SK-N-SH treated with all-trans-retinoic acid at 6 μM for 48 hours (cell line): Measurements from ENCODE around the gene PDE4B.

Experiments
- ATAC-seq: fragments of 200-7000 bp; cut with Tn5 transposase; 3 replicates; pipeline ENCODE4 v1.9.1; 2020; ENCODE audit warnings: mild to moderate bottlenecking, moderate library complexity
- ARNTL ChIP-seq: fragments of 450-650 bp; formaldehyde crosslinking; IDR thresholded peaks from 2 replicates; pipeline ENCODE4 v1.5.0; 2020; ENCODE audit warnings: low read depth, mild to moderate bottlenecking, moderate library complexity, borderline replicate concordance
- BACH2 ChIP-seq: fragments of 250-450 bp; sonication (Bioruptor Pico); IDR thresholded peaks from 2 replicates; pipeline ENCODE4 v1.9.0; 2021; ENCODE audit warnings: mild to moderate bottlenecking, borderline replicate concordance
- GLIS3 ChIP-seq: fragments of 250-450 bp; sonication (Bioruptor Pico); IDR thresholded peaks from 2 replicates; pipeline ENCODE4 v1.5.0; 2020; ENCODE audit warnings: mild to moderate bottlenecking, moderate library complexity
- PPARA ChIP-seq: fragments of 250-450 bp; sonication (Bioruptor Pico); IDR thresholded peaks from 2 replicates; pipeline ENCODE4 v1.5.0; 2020; ENCODE audit warnings: mild to moderate bottlenecking, borderline replicate concordance
- RARB ChIP-seq: fragments of 250-450 bp; sonication (Bioruptor Pico); IDR thresholded peaks from 2 replicates; pipeline ENCODE4 v1.8.0; 2021; ENCODE audit warnings: mild to moderate bottlenecking, moderate library complexity
- SNAI2 ChIP-seq: fragments of 250-450 bp; sonication (Bioruptor Pico); IDR thresholded peaks from 2 replicates; pipeline ENCODE4 v1.5.0; 2020; ENCODE audit warnings: mild to moderate bottlenecking, moderate library complexity
- TCF4 ChIP-seq: fragments of 250-450 bp; sonication (Bioruptor Pico); IDR thresholded peaks from 2 replicates; pipeline ENCODE4 v1.8.0; 2021; ENCODE audit warnings: mild to moderate bottlenecking, moderate library complexity, borderline replicate concordance
- ZC3H10 ChIP-seq: fragments of 250-450 bp; sonication (Bioruptor Pico); IDR thresholded peaks from 2 replicates; pipeline ENCODE4 v1.5.1; 2021; ENCODE audit warnings: mild to moderate bottlenecking, moderate library complexity
- ZFP3 ChIP-seq: fragments of 250-450 bp; sonication (Bioruptor Pico); IDR thresholded peaks from 2 replicates; pipeline ENCODE4 v1.5.0; 2020; ENCODE audit warnings: mild to moderate bottlenecking, moderate library complexity
- ZFP30 ChIP-seq: fragments of 450-650 bp; formaldehyde crosslinking; IDR thresholded peaks from 2 replicates; pipeline ENCODE4 v1.5.0; 2022; ENCODE audit warnings: mild to moderate bottlenecking, moderate library complexity
- ZNF565 ChIP-seq: fragments of 450-650 bp; formaldehyde crosslinking; conservative IDR thresholded peaks from 2 replicates; pipeline ENCODE4 v1.5.0; 2020; ENCODE audit warnings: low read depth, mild to moderate bottlenecking, moderate library complexity
- ZNF70 ChIP-seq: fragments of 450-650 bp; formaldehyde crosslinking; IDR thresholded peaks from 2 replicates; pipeline ENCODE4 v1.5.0; 2020; ENCODE audit warnings: mild to moderate bottlenecking, moderate library complexity
- ZNF8 ChIP-seq: fragments of 450-650 bp; formaldehyde crosslinking; IDR thresholded peaks from 2 replicates; pipeline ENCODE4 v1.5.0; 2020; ENCODE audit warnings: mild to moderate bottlenecking, moderate library complexity
- TF ChIP-seq, protein P1 (sequence below): fragments of 250-450 bp; sonication (Bioruptor Pico); IDR thresholded peaks from 2 replicates; pipeline ENCODE4 v1.8.0; 2020; ENCODE audit warnings: mild to moderate bottlenecking, moderate library complexity, borderline replicate concordance
- TF ChIP-seq, protein P2 (sequence below): fragments of 250-450 bp; sonication (Bioruptor Pico); IDR thresholded peaks from 2 replicates; pipeline ENCODE4 v1.5.1; 2021; ENCODE audit warnings: mild to moderate bottlenecking, moderate library complexity
- TF ChIP-seq, protein P3 (sequence below): fragments of 250-450 bp; sonication (Bioruptor Pico); IDR thresholded peaks from 2 replicates; pipeline ENCODE4 v1.5.0; 2020; ENCODE audit warnings: mild to moderate bottlenecking, moderate library complexity
- TF ChIP-seq, protein P4 (sequence below): fragments of 250-450 bp; sonication (Bioruptor Pico); IDR thresholded peaks from 2 replicates; pipeline ENCODE4 v1.8.0; 2021; ENCODE audit warnings: low read depth, mild to moderate bottlenecking, moderate library complexity, borderline replicate concordance

PDE4B gene

DNA sequence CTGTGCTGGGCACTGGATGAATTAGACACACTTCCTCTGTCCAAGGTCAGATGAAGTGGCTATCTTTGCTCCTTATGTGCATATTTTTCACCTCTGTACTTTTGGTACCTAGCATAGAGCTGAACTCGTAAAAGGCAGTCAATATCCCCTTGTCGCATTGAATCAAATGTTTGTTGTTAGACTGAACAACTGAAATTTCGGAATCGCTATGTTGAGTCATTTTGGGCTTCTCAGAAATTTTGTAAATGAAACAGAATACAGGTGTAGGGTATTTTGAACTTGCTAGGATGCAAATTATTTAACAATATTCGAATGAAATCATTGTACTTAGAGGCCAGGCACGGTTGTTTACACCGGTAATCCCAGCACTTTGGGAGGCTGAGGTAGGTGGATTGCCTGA is 48.0 kb downstream of the PDE4B start:
- TF ChIP-seq BACH2 (CRISPR knock-in tag) (no peak), ARNTL (CRISPR knock-in tag) (no peak), ZFP3 (CRISPR knock-in tag) (no peak), PPARA (CRISPR knock-in tag) (no peak), ZNF565 (CRISPR knock-in tag) (no peak), RARB (CRISPR knock-in tag) (no peak), TCF4 (CRISPR knock-in tag) (no peak), SNAI2 (CRISPR knock-in tag) (no peak), ZNF70 (no peak), ZFP30 (no peak), ZC3H10 (CRISPR knock-in tag) (no peak)
- TF ChIP-seq, protein P1, sequence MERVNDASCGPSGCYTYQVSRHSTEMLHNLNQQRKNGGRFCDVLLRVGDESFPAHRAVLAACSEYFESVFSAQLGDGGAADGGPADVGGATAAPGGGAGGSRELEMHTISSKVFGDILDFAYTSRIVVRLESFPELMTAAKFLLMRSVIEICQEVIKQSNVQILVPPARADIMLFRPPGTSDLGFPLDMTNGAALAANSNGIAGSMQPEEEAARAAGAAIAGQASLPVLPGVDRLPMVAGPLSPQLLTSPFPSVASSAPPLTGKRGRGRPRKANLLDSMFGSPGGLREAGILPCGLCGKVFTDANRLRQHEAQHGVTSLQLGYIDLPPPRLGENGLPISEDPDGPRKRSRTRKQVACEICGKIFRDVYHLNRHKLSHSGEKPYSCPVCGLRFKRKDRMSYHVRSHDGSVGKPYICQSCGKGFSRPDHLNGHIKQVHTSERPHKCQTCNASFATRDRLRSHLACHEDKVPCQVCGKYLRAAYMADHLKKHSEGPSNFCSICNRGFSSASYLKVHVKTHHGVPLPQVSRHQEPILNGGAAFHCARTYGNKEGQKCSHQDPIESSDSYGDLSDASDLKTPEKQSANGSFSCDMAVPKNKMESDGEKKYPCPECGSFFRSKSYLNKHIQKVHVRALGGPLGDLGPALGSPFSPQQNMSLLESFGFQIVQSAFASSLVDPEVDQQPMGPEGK (CRISPR knock-in tag): no peak
- TF ChIP-seq, protein P2, sequence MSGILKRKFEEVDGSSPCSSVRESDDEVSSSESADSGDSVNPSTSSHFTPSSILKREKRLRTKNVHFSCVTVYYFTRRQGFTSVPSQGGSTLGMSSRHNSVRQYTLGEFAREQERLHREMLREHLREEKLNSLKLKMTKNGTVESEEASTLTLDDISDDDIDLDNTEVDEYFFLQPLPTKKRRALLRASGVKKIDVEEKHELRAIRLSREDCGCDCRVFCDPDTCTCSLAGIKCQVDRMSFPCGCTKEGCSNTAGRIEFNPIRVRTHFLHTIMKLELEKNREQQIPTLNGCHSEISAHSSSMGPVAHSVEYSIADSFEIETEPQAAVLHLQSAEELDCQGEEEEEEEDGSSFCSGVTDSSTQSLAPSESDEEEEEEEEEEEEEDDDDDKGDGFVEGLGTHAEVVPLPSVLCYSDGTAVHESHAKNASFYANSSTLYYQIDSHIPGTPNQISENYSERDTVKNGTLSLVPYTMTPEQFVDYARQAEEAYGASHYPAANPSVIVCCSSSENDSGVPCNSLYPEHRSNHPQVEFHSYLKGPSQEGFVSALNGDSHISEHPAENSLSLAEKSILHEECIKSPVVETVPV: no peak
- TF ChIP-seq, protein P3, sequence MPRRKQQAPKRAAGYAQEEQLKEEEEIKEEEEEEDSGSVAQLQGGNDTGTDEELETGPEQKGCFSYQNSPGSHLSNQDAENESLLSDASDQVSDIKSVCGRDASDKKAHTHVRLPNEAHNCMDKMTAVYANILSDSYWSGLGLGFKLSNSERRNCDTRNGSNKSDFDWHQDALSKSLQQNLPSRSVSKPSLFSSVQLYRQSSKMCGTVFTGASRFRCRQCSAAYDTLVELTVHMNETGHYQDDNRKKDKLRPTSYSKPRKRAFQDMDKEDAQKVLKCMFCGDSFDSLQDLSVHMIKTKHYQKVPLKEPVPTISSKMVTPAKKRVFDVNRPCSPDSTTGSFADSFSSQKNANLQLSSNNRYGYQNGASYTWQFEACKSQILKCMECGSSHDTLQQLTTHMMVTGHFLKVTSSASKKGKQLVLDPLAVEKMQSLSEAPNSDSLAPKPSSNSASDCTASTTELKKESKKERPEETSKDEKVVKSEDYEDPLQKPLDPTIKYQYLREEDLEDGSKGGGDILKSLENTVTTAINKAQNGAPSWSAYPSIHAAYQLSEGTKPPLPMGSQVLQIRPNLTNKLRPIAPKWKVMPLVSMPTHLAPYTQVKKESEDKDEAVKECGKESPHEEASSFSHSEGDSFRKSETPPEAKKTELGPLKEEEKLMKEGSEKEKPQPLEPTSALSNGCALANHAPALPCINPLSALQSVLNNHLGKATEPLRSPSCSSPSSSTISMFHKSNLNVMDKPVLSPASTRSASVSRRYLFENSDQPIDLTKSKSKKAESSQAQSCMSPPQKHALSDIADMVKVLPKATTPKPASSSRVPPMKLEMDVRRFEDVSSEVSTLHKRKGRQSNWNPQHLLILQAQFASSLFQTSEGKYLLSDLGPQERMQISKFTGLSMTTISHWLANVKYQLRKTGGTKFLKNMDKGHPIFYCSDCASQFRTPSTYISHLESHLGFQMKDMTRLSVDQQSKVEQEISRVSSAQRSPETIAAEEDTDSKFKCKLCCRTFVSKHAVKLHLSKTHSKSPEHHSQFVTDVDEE (CRISPR knock-in tag): no peak
- TF ChIP-seq, protein P4, sequence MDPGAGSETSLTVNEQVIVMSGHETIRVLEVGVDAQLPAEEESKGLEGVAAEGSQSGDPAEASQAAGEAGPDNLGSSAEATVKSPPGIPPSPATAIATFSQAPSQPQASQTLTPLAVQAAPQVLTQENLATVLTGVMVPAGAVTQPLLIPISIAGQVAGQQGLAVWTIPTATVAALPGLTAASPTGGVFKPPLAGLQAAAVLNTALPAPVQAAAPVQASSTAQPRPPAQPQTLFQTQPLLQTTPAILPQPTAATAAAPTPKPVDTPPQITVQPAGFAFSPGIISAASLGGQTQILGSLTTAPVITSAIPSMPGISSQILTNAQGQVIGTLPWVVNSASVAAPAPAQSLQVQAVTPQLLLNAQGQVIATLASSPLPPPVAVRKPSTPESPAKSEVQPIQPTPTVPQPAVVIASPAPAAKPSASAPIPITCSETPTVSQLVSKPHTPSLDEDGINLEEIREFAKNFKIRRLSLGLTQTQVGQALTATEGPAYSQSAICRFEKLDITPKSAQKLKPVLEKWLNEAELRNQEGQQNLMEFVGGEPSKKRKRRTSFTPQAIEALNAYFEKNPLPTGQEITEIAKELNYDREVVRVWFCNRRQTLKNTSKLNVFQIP: no peak
- ATAC-seq: no peak

DNA sequence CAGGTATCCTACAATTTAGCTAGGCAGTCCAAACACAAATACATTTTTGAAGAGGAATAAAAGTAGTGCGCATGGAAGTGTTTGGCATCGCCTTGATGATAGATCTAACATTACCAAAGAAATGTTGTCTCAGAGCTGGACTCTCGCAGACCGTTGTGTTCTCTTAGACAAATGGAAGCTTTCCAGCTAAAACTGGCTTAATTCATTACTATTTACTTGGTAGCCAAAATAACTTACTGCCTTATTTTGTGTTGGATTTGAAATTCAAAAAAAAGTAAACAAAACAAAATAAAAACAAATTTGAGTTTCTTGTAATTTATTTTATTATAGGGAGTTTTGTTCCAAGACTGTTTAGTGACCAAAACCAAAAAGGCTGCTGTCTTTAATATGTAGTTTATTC is 51.6 kb downstream of the PDE4B start:
- ATAC-seq: no peak

More for the DNA sequence above, 51.6 kb downstream of the PDE4B start:
- TF ChIP-seq, protein P4: no peak
- TF ChIP-seq BACH2 (CRISPR knock-in tag) (no peak), GLIS3 (CRISPR knock-in tag) (no peak), ZNF8 (CRISPR knock-in tag) (no peak), ZFP3 (CRISPR knock-in tag) (no peak)
- TF ChIP-seq, protein P2: no peak
